Bronchial epithelial cell (primary cell): ENCODE measurements around the gene ASPA. TPM values are rescaled to one million over a fixed set of nuclear protein-coding genes. Genes with fewer than 3 reads are reported as not detected.

Experiments used
- DNase-seq: peaks from one replicate; pipeline ENCODE4 v3.0.0-alpha.2; 2010; ENCODE audit warnings: low read depth
- FAIRE-seq: peaks from 2 replicates; lab custom pipeline; 2011; peaks lifted over from hg19 to GRCh38; lab: Jason Lieb, UNC
- H3K27me3 ChIP-seq: 2 replicates; pipeline ENCODE4 v1.5.1; 2011; ENCODE audit warnings: low read length; ENCODE audit not compliant: control insufficient read depth, insufficient read depth
- H3K36me3 ChIP-seq: 2 replicates; pipeline ENCODE4 v1.5.1; 2011; ENCODE audit warnings: low read length; ENCODE audit not compliant: control insufficient read depth, insufficient read depth
- H3K4me3 ChIP-seq: 2 replicates; pipeline ENCODE4 v1.5.1; 2011; ENCODE audit warnings: mild to moderate bottlenecking, low read depth, low read length, control low read depth
- total RNA-seq: library from RNA; depleted of rRNA; stranded (reverse); fragments of >200 nt; gene quantifications from 2 replicates; pipeline ENCODE4 v1.2.1, GENCODE V29; 2014
- TF ChIP-seq, protein P1 (sequence below): IDR thresholded peaks from 2 replicates; pipeline ENCODE4 v1.5.1; 2011; ENCODE audit warnings: mild to moderate bottlenecking, moderate library complexity, low read length, control low read depth, inconsistent platforms; ENCODE audit not compliant: insufficient read depth, severe bottlenecking

Gene ASPA
- total RNA-seq, 1 donor from 2014 or later, result not detected

DNA sequence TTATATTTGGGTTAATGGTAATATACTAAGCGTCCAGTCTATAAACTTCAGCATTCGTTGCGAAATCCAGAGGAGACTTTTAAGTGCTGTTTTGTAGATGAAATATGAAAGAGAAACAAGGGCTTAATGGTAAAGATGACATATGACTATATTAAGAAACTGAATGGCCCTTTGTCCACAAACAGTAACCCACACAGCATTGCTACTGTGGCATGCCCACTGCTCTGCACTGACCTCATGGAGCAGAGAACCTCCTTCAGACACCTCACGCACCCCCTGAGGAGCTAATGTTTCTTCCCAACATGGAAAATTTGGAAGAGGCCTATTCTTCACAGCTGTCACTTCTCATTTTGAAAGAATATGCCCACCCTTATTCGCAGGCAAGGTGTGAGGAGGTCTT lies 26.7 kb downstream of the ASPA start:
- no peaks in the 10 kb centered on the region for H3K27me3 ChIP-seq
- no peak for FAIRE-seq
- TF ChIP-seq, protein P1, sequence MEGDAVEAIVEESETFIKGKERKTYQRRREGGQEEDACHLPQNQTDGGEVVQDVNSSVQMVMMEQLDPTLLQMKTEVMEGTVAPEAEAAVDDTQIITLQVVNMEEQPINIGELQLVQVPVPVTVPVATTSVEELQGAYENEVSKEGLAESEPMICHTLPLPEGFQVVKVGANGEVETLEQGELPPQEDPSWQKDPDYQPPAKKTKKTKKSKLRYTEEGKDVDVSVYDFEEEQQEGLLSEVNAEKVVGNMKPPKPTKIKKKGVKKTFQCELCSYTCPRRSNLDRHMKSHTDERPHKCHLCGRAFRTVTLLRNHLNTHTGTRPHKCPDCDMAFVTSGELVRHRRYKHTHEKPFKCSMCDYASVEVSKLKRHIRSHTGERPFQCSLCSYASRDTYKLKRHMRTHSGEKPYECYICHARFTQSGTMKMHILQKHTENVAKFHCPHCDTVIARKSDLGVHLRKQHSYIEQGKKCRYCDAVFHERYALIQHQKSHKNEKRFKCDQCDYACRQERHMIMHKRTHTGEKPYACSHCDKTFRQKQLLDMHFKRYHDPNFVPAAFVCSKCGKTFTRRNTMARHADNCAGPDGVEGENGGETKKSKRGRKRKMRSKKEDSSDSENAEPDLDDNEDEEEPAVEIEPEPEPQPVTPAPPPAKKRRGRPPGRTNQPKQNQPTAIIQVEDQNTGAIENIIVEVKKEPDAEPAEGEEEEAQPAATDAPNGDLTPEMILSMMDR, result no peak
- H3K36me3 ChIP-seq, result no peaks in the 10 kb centered on the region
- no peak overlapping the region for H3K4me3 ChIP-seq
- no peak for DNase-seq

DNA sequence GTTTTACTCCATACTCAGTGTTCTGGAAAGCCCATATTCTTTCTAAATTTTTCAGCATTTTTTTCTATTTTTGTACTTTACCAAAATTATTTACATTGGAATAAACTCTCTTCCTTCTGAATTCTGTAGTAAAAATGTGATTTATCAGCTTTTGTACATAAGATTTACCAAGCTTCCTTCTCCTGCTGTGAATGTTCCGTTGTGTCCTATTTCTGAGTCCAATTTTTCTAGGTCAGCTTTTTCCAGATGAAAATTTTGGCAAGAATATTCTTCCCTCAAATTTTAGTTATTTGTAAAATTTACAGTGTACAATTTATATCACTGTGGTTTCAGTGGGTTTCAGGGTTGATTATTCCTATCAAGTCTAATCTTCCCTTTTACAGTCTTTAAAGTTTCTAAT lies 27.5 kb downstream of the ASPA start:
- TF ChIP-seq, protein P1, result no peak
- Histone ChIP-seq H3K4me3 (no peak overlapping the region), H3K36me3 (no peaks in the 10 kb centered on the region), H3K27me3 (no peaks in the 10 kb centered on the region)
- FAIRE-seq (no peak), DNase-seq (no peak)

DNA sequence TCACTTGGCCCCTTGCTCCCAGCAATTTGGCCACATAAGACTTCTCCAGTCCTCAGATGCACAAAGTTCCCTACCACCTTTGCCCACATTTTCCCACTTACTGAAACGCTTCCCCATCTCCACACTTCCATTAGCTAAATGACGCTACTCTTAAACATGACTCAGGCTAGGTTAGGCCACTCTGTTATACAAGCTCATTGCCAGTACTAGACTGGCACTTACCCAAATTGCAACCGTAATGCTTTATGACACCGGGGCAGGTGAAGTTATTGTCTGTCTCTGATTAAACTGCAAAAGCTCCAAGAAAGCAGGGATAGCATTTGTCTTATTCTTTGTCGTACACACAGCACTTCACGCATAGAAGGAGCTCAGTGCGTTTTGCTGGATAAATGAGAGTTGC lies 29.2 kb downstream of the ASPA start:
- TF ChIP-seq, protein P1, result no peak
- no peak for FAIRE-seq

DNA sequence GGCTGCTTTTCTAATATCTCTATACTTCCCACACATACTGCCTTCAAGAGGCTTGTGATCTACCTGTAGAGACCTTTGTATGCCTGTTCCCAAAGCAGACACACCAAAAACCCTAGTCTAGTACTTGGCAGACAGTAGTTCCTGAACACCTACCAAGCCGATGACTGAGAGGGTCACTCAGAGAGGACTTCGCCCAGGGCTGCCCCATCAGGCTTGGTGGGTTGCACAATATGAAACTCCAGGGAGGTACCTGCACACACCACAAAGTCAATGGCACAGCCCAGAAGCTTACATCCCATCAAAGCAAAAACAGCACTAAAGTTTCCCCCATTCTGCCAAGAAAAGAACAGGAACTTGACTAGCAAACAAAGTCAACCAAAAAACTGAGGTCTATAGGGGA lies 30.3 kb downstream of the ASPA start:
- no peak for DNase-seq
- TF ChIP-seq, protein P1, result no peak
- FAIRE-seq, result no peak
- Histone ChIP-seq H3K4me3 (no peak overlapping the region), H3K36me3 (no peaks in the 10 kb centered on the region), H3K27me3 (no peaks in the 10 kb centered on the region)

More for the DNA sequence above, 29.2 kb downstream of the ASPA start:
- no peak overlapping the region for H3K4me3 ChIP-seq
- H3K36me3 ChIP-seq, result no peaks in the 10 kb centered on the region
- DNase-seq, result no peak
- no peaks in the 10 kb centered on the region for H3K27me3 ChIP-seq

DNA sequence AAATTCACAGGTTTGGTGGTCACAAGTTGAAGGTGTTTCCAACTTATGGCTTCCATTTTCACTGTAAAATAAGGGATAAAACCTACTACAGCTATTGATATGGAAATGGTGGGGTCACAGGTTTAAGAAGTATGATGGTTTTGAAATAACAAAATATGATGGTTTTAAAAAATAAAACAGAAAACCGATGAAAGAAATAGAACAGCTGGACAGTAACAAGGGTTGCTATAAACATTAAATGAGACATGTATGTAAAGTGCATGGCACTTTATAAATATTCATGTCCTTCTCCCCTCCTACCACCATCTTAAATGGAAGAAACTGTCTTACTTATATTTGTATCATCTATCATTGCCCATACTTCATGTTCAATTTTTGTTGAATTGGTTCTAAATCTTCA lies 31.3 kb downstream of the ASPA start:
- Histone ChIP-seq H3K27me3 (no peaks in the 10 kb centered on the region), H3K36me3 (no peaks in the 10 kb centered on the region), H3K4me3 (no peak overlapping the region)
- FAIRE-seq (no peak), DNase-seq (no peak)
- TF ChIP-seq, protein P1, result no peak

DNA sequence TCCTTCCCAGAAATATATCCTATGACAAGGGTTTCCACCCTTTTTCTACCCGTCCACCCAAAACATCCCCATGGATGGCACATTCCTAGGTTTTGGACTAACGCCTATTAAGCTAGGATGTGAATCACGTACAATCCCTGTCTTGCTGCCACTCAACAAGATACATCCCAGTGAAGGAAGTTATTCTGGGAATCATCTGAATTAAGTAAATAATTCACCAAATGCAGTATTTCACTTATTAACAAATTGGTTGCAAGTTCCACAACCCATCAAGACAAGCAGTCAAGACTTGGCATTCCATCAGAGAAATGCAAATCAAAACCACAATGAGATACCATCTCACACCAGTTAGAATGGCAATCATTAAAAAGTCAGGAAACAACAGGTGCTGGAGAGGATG lies 32.1 kb downstream of the ASPA start:
- FAIRE-seq, result no peak
- Histone ChIP-seq H3K4me3 (no peak overlapping the region), H3K36me3 (no peaks in the 10 kb centered on the region), H3K27me3 (no peaks in the 10 kb centered on the region)
- TF ChIP-seq, protein P1, result no peak
- DNase-seq, result no peak
